Mesothelial cell of epicardium (in vitro differentiated cells): ENCODE measurements around the gene GRIK1. TPM values are rescaled to one million over a fixed set of nuclear protein-coding genes. Genes with fewer than 3 reads are reported as not detected.

ENCODE experiments used
- DNase-seq, 2 experiments: peaks; one replicate each; pipeline ENCODE4 v3.0.0; 2021; ENCODE audit warnings: low spot score in 2 of 2; ENCODE audit not compliant: unreplicated experiment in 2 of 2
- H3K27ac Mint-ChIP-seq: 2 replicates; pipeline ENCODE4 v1.8.0; 2021; ENCODE audit warnings: mixed read lengths
- H3K27me3 Mint-ChIP-seq: 2 replicates; pipeline ENCODE4 v1.8.0; 2021; ENCODE audit warnings: low read depth, mixed read lengths
- H3K36me3 Mint-ChIP-seq: 2 replicates; pipeline ENCODE4 v1.8.0; 2021; ENCODE audit warnings: mixed read lengths
- H3K4me1 Mint-ChIP-seq: 2 replicates; pipeline ENCODE4 v1.8.0; 2021; ENCODE audit warnings: mixed read lengths
- H3K4me3 Mint-ChIP-seq: 2 replicates; pipeline ENCODE4 v1.8.0; 2021; ENCODE audit warnings: mild to moderate bottlenecking, moderate library complexity, mixed read lengths
- H3K9me3 Mint-ChIP-seq: 2 replicates; pipeline ENCODE4 v1.8.0; 2021; ENCODE audit warnings: mixed read lengths
- total RNA-seq: library from RNA; stranded (reverse); gene quantifications from 3 replicates; pipeline ENCODE4 v1.2.1, GENCODE V29; 2021
- TF ChIP-seq, protein P1 (sequence below): fragments of 200-600 bp; sonication (generic); IDR thresholded peaks from one replicate; pipeline ENCODE4 v1.5.0; 2021; ENCODE audit warnings: antibody characterized with exemption; ENCODE audit not compliant: unreplicated experiment

The GRIK1 gene
- total RNA-seq, 1 donor from 2014 or later, result 5.9 TPM

DNA sequence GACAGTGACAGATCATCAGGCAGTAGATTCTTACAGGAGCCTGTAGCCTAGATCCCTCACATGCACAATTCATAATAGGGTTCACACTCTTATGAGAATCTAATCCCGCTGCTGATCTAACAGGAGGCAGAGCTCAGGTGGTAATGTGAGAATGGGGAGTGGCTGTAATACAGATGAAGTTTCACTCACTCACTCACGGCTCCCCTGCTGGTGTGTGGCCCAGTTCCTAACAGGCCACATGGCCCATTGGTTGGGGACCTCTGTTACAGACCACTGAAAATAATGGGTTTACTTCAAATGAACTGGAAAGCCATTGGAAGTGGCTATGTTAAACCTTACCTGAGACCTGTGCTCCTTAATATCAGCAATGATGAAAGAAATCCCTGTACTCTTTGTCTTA, 151.0 kb downstream of the GRIK1 start:
- Mint-ChIP-seq H3K36me3 (no peaks in the 10 kb centered on the region), H3K27me3 (no peaks in the 10 kb centered on the region), H3K4me1 (peaks cover 10% of the 10 kb centered on the region)

DNA sequence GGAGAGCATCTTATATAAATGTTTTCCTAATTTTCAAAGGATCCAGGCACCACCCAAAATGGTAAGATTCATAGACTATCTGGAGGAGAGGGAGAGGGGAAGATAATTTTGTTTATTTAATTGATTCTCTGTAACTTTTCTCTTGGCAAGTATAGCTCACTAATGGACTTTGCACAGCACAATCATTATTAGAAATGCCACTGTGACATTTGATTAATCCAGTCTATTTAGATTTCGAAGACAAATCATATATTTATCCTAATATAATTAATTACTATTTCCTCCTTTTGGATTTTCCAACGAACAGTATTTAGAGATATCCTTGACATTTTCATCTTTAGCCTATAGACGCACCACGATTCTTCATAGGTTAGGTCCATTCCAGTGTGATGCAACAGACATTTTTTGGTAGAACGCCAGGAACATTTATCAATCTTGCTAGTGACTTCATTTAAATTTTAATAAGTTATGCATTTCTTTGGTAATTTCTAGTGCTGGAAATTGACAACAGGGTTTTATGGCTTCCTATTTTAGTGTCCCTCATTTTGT, 152.4 kb downstream of the GRIK1 start:
- Mint-ChIP-seq H3K4me1 (peaks cover 10% of the 10 kb centered on the region), H3K27me3 (no peaks in the 10 kb centered on the region), H3K9me3 (no peaks in the 10 kb centered on the region), H3K36me3 (no peaks in the 10 kb centered on the region), H3K27ac (no peak overlapping the region), H3K4me3 (no peak overlapping the region)
- TF ChIP-seq, protein P1, sequence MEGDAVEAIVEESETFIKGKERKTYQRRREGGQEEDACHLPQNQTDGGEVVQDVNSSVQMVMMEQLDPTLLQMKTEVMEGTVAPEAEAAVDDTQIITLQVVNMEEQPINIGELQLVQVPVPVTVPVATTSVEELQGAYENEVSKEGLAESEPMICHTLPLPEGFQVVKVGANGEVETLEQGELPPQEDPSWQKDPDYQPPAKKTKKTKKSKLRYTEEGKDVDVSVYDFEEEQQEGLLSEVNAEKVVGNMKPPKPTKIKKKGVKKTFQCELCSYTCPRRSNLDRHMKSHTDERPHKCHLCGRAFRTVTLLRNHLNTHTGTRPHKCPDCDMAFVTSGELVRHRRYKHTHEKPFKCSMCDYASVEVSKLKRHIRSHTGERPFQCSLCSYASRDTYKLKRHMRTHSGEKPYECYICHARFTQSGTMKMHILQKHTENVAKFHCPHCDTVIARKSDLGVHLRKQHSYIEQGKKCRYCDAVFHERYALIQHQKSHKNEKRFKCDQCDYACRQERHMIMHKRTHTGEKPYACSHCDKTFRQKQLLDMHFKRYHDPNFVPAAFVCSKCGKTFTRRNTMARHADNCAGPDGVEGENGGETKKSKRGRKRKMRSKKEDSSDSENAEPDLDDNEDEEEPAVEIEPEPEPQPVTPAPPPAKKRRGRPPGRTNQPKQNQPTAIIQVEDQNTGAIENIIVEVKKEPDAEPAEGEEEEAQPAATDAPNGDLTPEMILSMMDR, result no peak
- no peak for DNase-seq

More for the DNA sequence above, 151.0 kb downstream of the GRIK1 start:
- Mint-ChIP-seq H3K9me3 (no peaks in the 10 kb centered on the region), H3K4me3 (no peak overlapping the region), H3K27ac (no peak overlapping the region)
- DNase-seq, result no peak
- TF ChIP-seq, protein P1, result no peak

DNA sequence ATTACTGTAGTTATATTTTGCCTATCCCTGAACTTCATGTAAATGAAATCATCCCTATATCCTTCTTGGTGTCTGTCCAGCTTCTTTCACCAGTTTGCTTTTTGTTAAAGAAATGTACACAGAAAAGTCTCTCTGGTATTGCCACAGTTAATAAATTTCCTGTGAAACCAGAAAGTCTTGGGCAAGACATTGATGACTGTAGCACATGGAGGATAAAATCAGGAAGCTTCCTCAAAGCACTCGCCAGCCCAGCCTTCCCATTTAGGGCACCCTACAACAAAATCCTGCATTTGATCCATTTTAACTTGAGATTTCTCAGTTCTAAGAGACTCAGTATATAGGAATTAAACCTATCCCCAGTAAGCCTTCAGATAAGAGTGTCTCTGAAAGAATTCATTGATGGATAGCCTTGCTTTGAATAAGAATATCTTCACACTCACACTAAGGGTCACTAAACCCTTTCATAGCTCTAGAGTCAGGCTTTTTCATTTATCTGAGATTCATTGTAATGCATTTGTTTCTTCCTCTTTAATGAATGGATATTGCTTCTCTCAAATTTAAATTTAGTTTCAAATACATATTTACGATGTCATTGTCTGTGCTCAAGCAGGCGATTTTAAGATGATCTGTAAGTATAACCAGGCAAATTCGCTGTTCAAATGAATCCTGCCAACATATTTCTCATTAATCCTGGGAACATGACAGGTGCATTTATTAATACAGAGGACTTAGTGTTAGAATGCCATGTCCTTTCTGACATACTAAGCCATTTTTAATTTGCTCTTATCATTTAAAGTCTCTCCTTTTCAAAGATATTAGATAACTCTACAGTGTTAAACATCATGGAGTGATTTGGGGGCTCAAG, 153.1 kb downstream of the GRIK1 start:
- no peaks in the 10 kb centered on the region for H3K36me3 Mint-ChIP-seq
- no peak overlapping the region for H3K4me3 Mint-ChIP-seq
- H3K9me3 Mint-ChIP-seq, result no peaks in the 10 kb centered on the region

DNA sequence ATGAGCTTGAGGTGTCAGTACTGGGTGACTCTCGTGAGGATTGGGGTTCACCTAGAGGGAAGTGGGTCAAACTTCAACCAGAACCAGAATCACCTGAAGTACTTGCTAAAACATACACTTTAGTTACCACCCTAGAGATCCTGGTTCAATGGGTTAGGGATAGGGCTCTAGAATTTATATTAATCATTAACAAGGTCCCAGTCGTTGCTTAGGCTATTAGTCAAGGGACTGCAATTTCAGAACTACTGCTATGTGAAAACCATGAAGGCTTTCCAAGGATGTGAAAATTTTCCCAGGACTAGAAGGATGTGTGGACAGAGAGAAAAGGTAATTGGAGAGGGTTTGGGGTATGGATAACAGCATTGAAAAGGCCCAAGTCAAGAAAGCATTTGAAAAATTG, 162.6 kb downstream of the GRIK1 start:
- H3K4me1 Mint-ChIP-seq, result peaks cover 15% of the 10 kb centered on the region
- H3K27me3 Mint-ChIP-seq, result no peaks in the 10 kb centered on the region
- no peaks in the 10 kb centered on the region for H3K9me3 Mint-ChIP-seq
- DNase-seq, result no peak
- H3K4me3 Mint-ChIP-seq, result no peak overlapping the region
- H3K36me3 Mint-ChIP-seq, result no peaks in the 10 kb centered on the region
- TF ChIP-seq, protein P1, result no peak
- no peak overlapping the region for H3K27ac Mint-ChIP-seq

More for the DNA sequence above, 153.1 kb downstream of the GRIK1 start:
- H3K4me1 Mint-ChIP-seq, result peaks cover 10% of the 10 kb centered on the region
- no peak overlapping the region for H3K27ac Mint-ChIP-seq
- H3K27me3 Mint-ChIP-seq, result no peaks in the 10 kb centered on the region
- no peak for DNase-seq
- TF ChIP-seq, protein P1, result no peak

DNA sequence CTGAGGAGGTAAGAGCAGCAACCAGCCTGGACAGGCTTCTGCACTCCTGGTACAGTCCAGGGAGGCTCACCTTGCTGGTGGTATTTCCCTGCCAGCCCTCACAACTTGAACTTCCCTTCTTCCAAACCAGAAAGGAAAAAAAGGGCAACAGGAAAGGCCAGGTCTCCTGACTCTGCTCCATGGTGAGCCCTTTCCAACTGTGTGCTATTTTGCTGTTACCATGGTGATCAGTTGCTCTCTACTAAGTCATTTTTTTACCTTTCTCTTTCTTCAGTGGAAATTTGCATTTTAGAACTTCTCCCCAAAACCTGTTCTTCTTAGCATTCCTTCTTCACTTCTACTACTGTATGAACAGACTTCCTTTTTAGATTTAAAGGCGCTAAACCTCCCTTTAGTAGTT, 164.3 kb downstream of the GRIK1 start:
- peaks cover 15% of the 10 kb centered on the region for H3K4me1 Mint-ChIP-seq

More for the DNA sequence above, 164.3 kb downstream of the GRIK1 start:
- H3K36me3 Mint-ChIP-seq, result no peaks in the 10 kb centered on the region
- no peak for DNase-seq
- TF ChIP-seq, protein P1, result no peak
- H3K4me3 Mint-ChIP-seq, result no peak overlapping the region
- H3K9me3 Mint-ChIP-seq, result no peaks in the 10 kb centered on the region
- H3K27me3 Mint-ChIP-seq, result no peaks in the 10 kb centered on the region
- no peak overlapping the region for H3K27ac Mint-ChIP-seq
